Right cardiac atrium (tissue), 5 donors: ENCODE data around the gene AKTIP. TPM values are rescaled to one million over a fixed set of nuclear protein-coding genes. Genes with fewer than 3 reads are reported as not detected.

Experiments
- polyA plus RNA-seq: library from polyadenylated mRNA; stranded (reverse); fragments of 200-250 nt; gene quantifications from one replicate; pipeline ENCODE4 v1.2.3, GENCODE V29; 2013
- total RNA-seq, 4 donors: library from RNA; stranded (reverse); fragmentation: NEBNext Ultra II Directional; extraction: Animal tissue kit (Norgen Biotek cat#: 25700); gene quantifications; one replicate each; pipeline ENCODE4 v1.2.1, GENCODE V29; 2021
- donor health status: healthy with polysubstance abuse.
- donor health status: DM: no; HTN: yes; CAD: no.
- donor health status: DM: no; HTN: no; CAD: no.
- donor health status: DM: no; HTN: yes; CAD: no; lungs with severe emphysema.
- donor health status: DM: yes; HTN: yes; CAD: no.

AKTIP gene
- total and polyA plus RNA-seq, 5 donors: 49.5 to 74.7 (median 69.4) TPM

Other genes with a start within 250 kb of the AKTIP start
- gene RBL2, start 68.7 kb downstream of the AKTIP start, total RNA-seq: 10 to 100 TPM; 43.1 to 47.4 (median 45.4) TPM
- gene RBL2, start 68.7 kb downstream of the AKTIP start, polyA plus RNA-seq: 26.2 TPM
- gene RPGRIP1L, start 200.7 kb upstream of the AKTIP start, total RNA-seq: 1 to 10 TPM; 1.9 to 3.5 (median 3.3) TPM
- 1.3 TPM for gene RPGRIP1L, start 200.7 kb upstream of the AKTIP start, polyA plus RNA-seq
- gene FTO, start 200.9 kb upstream of the AKTIP start, total RNA-seq: 10 to 100 TPM; 75.2 to 86.3 (median 78.9) TPM
- gene FTO, start 200.9 kb upstream of the AKTIP start, polyA plus RNA-seq: 21.9 TPM